ENCODE results near the gene CREB3L4. TPM values are rescaled to one million over a fixed set of nuclear protein-coding genes. Genes with fewer than 3 reads are reported as not detected.

CREB3L4 gene
- total and polyA plus RNA-seq, 2 of the 13 experiments (the other 11 are each of a cell fraction or from before 2014, with no cell fraction given) = 9.9 to 18.7 TPM

DNA sequence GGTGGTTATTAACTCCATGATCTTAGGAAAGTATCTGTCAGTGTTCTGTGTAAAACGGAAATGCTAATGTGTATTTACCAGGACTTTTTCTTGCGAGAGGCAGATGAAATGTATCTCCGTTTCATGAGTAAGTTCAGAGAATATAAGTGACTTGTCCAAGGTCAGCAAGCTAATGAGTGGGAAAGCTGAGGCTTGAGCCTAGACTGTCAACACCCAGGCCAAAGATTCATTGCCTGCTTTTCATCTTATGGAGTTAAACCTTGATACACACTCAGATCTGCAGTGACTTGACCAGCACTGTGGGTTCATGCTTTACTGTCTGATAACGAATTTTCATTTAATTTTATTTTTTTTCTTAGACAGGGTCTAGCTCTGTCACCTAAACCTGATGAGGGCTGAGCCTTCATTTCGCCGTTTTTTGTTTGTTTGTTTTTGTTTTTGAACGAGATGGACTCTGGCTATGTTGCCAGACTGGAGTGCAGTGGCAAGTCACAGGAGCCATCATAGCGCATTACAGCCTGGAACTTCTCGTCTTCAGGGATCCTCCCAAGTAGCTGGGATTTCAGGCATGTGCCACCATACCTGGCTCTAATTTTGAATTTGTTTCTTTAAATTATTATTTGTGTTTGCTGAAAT is 10.7 kb downstream of the CREB3L4 start (continued):
- TF ChIP-seq RBFOX2 (IDR thresholded peaks at IDR 0.05; ENCODE audit: low read depth, low read length) (no peak), ZNF614 (CRISPR knock-in tag; IDR thresholded peaks at IDR 0.05; ENCODE audit: borderline replicate concordance) (no peak; the same call in 1 of the 2 replicates), ZNF749 (CRISPR knock-in tag; IDR thresholded peaks at IDR 0.05; ENCODE audit: borderline replicate concordance) (0 out of 2 replicates have a peak, but pooled peaks have one; percentile 20), POGZ (CRISPR knock-in tag; IDR thresholded peaks at IDR 0.05) (no peak), NFKB2 (CRISPR knock-in tag; IDR thresholded peaks at IDR 0.05; ENCODE audit: borderline replicate concordance) (no peak), ZNF354B (CRISPR knock-in tag; IDR thresholded peaks at IDR 0.05) (no peak), PHF5A (CRISPR knock-in tag; IDR thresholded peaks at IDR 0.05; ENCODE audit: low read depth, unreplicated experiment) (no peak), IKZF4 (CRISPR knock-in tag; IDR thresholded peaks at IDR 0.05; ENCODE audit: borderline replicate concordance, low read depth, not compliant biosample characterization) (no peak), SKI (IDR thresholded peaks at IDR 0.05; ENCODE audit: partially characterized antibody) (no peak), ZNF468 (CRISPR knock-in tag; IDR thresholded peaks at IDR 0.05) (no peak), IRF2 (CRISPR knock-in tag; IDR thresholded peaks at IDR 0.05) (no peak)
- TF ChIP-seq, protein P1, sequence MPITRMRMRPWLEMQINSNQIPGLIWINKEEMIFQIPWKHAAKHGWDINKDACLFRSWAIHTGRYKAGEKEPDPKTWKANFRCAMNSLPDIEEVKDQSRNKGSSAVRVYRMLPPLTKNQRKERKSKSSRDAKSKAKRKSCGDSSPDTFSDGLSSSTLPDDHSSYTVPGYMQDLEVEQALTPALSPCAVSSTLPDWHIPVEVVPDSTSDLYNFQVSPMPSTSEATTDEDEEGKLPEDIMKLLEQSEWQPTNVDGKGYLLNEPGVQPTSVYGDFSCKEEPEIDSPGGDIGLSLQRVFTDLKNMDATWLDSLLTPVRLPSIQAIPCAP (CRISPR knock-in tag; IDR thresholded peaks at IDR 0.05; ENCODE audit: low read depth) = no peak
- TF ChIP-seq, protein P2, sequence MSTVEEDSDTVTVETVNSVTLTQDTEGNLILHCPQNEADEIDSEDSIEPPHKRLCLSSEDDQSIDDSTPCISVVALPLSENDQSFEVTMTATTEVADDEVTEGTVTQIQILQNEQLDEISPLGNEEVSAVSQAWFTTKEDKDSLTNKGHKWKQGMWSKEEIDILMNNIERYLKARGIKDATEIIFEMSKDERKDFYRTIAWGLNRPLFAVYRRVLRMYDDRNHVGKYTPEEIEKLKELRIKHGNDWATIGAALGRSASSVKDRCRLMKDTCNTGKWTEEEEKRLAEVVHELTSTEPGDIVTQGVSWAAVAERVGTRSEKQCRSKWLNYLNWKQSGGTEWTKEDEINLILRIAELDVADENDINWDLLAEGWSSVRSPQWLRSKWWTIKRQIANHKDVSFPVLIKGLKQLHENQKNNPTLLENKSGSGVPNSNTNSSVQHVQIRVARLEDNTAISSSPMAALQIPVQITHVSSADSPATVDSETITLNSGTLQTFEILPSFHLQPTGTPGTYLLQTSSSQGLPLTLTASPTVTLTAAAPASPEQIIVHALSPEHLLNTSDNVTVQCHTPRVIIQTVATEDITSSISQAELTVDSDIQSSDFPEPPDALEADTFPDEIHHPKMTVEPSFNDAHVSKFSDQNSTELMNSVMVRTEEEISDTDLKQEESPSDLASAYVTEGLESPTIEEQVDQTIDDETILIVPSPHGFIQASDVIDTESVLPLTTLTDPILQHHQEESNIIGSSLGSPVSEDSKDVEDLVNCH (CRISPR knock-in tag; IDR thresholded peaks at IDR 0.05) = 0 out of 2 replicates have a peak, but pooled peaks have one; percentile 18
- TF ChIP-seq, protein P3, sequence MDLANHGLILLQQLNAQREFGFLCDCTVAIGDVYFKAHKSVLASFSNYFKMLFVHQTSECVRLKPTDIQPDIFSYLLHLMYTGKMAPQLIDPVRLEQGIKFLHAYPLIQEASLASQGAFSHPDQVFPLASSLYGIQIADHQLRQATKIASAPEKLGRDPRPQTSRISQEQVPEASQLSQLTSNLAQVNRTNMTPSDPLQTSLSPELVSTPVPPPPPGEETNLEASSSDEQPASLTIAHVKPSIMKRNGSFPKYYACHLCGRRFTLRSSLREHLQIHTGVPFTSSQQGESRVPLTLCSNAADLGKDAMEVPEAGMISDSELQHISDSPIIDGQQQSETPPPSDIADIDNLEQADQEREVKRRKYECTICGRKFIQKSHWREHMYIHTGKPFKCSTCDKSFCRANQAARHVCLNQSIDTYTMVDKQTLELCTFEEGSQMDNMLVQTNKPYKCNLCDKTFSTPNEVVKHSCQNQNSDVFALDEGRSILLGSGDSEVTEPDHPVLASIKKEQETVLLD (CRISPR knock-in tag; IDR thresholded peaks at IDR 0.05; ENCODE audit: low read depth) = no peak
- TF ChIP-seq, protein P4, sequence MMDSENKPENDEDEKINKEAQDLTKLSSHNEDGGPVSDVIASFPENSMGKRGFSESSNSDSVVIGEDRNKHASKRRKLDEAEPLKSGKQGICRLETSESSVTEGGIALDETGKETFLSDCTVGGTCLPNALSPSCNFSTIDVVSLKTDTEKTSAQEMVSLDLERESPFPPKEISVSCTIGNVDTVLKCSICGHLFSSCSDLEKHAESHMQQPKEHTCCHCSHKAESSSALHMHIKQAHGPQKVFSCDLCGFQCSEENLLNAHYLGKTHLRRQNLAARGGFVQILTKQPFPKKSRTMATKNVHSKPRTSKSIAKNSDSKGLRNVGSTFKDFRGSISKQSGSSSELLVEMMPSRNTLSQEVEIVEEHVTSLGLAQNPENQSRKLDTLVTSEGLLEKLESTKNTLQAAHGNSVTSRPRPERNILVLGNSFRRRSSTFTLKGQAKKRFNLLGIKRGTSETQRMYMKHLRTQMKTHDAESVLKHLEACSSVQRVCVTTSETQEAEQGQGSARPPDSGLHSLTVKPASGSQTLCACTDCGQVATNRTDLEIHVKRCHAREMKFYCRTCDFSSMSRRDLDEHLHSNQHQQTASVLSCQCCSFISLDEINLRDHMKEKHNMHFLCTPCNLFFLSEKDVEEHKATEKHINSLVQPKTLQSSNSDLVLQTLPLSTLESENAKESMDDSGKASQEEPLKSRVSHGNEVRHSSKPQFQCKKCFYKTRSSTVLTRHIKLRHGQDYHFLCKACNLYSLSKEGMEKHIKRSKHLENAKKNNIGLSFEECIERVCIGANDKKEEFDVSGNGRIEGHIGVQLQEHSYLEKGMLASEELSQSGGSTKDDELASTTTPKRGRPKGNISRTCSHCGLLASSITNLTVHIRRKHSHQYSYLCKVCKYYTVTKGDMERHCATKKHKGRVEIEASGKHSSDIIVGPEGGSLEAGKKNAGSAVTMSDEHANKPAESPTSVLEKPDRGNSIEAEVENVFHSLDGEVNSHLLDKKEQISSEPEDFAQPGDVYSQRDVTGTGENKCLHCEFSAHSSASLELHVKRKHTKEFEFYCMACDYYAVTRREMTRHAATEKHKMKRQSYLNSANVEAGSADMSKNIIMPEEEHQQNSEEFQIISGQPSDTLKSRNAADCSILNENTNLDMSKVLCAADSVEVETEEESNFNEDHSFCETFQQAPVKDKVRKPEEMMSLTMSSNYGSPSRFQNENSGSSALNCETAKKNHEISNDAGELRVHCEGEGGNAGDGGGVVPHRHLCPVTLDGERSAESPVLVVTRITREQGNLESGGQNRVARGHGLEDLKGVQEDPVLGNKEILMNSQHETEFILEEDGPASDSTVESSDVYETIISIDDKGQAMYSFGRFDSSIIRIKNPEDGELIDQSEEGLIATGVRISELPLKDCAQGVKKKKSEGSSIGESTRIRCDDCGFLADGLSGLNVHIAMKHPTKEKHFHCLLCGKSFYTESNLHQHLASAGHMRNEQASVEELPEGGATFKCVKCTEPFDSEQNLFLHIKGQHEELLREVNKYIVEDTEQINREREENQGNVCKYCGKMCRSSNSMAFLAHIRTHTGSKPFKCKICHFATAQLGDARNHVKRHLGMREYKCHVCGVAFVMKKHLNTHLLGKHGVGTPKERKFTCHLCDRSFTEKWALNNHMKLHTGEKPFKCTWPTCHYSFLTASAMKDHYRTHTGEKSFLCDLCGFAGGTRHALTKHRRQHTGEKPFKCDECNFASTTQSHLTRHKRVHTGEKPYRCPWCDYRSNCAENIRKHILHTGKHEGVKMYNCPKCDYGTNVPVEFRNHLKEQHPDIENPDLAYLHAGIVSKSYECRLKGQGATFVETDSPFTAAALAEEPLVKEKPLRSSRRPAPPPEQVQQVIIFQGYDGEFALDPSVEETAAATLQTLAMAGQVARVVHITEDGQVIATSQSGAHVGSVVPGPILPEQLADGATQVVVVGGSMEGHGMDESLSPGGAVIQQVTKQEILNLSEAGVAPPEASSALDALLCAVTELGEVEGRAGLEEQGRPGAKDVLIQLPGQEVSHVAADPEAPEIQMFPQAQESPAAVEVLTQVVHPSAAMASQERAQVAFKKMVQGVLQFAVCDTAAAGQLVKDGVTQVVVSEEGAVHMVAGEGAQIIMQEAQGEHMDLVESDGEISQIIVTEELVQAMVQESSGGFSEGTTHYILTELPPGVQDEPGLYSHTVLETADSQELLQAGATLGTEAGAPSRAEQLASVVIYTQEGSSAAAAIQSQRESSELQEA (CRISPR knock-in tag; IDR thresholded peaks at IDR 0.05; ENCODE audit: not compliant biosample characterization) = no peak

Data from HepG2 (cell line).